ENCODE results near the gene MAOA.
"Not testable (repeated sequence)": the region's sequence is repeated elsewhere in the genome, so short reads cannot be mapped to it uniquely, and the experiment has no call there.

MAOA gene

DNA sequence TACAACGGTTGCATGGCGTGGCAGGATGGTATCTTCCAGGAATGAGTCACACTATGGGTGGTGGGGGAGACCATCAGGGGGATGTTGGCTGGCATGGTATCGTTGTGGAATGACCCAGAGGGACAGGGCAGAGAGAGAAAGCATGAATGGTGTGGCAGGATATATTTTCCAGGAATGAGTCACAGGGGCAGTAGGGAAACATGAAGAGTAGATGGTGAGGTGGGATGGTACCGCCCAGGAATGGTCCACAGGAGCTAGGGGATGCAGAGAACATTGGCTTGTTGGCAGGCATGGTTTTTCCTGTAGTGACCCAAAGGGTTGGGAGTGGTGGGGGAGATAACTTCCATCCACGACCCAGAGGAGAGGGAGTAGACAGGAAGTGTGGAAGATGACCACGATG lies 62.4 kb downstream of the MAOA start:
- DNase-seq, result no peak

DNA sequence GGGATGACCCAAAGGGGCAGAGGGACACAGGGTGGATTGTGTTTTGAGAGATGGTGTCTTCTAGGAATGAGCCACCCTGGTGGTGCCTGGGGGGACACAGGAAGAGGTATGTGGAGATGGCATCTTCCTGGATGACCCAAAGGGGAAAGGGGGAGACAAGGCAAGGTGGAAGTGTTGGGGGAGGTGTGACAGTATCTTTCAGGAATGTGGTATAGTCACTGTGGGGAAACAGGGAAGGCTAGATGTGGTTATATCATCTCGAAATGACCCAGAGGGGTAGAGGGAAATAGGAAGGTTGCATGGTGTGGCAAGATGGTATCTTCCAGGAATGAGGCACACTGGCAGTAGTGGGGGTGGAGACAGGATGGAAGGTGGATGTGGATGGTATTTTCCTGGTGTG lies 62.9 kb downstream of the MAOA start:
- DNase-seq, result no peak

DNA sequence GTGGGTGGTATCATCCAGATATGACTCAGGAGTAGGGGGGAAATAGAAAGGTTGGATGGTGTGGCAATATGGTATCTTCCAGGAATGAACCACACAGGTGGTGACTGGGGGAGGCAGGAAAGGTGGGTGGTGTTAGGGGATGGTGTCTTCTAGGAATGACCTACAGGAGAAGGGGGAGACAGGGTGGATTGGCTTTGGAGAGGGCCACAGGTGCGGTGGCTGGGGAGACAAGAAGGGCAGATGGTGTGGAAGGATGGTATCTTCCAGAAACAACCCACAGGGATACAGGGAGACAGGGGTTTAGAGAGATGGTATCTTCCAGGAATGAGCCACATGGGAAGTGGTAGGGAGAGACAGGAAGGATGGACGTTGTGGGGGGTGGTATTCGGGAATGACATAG lies 64.0 kb downstream of the MAOA start:
- DNase-seq, result no peak

DNA sequence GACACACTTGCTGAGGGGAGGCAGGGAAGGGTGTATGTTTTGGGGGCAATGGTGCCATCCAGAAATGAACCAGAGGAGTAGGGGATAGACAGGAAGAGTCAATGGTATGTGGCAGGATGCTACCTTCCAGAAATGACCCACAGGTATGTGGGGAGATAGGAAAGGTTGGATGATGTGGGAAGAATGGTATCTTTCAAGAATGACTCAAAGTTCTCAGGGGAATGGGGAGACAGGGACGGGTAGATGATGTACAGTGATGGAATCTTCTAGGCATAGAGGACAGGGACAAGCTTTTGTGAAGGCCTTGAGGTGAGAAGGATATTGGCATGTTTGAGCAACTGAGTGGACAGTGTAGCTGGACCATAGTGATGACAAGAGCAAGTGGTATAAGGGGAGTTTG lies 64.9 kb downstream of the MAOA start:
- DNase-seq, result no peak

DNA sequence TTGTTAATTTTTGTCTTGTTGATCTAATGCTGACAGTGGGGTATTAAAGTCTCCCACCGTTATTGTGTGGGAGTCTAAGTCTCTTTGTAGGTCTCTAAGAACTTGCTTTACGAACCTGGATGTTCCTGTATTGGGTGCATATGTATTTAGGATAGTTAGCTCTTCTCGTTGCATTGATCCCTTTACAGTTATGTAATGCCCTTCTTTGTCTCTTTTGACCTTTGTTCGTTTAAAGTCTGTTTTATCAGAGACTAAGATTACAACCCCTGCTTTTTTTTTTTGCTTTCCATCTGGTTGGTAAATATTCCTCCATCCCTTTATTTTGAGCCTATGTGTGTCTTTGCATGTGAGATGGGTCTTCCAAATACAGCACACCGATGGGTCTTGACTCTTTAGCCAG lies 69.1 kb downstream of the MAOA start:
- not testable (repeated sequence) for DNase-seq

DNA sequence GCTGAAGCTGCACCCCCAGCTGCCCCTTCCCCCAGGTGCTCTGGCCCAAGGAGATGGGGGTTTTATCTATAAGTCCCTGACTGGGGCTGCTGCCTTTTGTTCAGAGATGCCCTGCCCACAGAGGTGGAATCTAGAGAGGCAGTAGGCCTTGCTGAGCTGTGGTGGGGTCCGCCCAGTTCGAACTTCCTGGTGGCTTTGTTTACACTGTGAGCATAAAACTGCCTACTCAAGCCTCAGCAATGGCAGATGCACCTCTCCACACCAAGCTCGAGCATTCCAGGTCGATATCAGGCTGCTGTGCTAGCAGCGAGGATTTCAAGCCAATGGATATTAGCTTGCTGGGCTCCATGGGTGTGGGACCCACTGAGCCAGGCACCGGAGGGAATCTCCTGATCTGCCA lies 71.2 kb downstream of the MAOA start:
- DNase-seq, result not testable (repeated sequence)

DNA sequence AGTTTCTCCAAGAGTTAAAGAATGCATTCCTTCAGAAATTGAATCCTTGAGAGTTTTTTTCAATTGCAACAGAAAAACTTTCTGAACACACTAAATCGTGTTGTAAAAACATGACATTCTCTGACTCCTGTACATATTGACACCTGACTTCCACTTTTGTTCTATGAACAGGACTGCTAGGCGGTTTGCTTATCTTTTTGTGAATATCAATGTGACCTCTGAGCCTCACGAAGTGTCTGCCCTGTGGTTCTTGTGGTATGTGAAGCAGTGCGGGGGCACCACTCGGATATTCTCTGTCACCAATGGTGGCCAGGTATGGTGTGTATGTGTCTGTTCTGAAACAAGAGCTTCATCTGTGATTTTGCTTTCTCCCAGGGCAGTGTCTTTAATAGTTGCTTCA lies 71.9 kb downstream of the MAOA start:
- DNase-seq, result no peak

DNA sequence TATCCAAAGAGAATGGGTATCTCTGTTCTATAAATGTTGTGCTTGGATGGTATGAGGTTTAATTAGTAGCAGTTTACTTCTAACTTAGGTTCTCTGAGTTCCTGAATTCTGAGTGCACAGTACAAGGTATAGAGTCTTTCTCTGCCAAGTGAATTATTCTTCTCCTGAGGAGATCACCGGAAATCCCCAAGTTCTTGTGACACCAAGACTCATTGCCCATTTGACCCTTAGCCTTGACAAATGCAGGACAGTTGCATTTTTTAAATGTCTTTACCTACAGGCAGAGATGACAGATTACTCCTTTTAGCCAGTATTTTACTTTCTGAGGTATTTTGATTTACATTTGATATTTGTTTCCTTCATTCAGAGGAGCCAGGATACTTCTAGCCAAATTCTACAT lies 72.9 kb downstream of the MAOA start:
- no peak for DNase-seq

DNA sequence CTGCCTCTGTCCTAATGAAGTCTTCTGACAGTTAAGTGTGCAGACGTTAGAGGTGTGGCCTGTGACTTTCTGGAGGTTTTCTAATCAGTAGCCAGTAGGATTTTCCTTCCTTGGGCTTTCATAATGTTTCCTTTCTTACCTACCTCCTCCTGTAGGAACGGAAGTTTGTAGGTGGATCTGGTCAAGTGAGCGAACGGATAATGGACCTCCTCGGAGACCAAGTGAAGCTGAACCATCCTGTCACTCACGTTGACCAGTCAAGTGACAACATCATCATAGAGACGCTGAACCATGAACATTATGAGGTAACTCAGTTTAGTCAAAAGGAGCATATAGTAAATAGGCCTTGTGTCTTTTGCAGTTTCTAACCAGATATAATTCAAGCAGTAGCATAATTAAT lies 75.0 kb downstream of the MAOA start:
- DNase-seq, result no peak

DNA sequence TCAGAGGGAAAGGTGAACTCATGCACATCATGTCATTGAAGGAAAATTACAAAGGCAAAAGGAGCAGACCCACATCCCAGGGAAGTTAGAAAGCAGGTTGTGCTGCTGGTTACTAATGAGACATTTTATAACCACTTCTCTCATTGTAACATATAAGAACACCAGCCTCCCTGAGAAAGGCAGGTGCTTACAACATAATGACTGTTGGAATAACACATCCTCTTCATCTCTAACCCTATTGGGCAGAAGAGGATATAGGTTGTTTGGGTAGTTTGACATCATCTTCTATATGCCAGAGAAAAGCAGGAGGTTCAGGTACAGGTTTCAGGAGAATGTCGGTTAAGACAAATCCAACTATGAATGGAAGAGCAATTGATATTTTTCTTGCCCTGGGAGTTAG lies 77.6 kb downstream of the MAOA start:
- no peak for DNase-seq

DNA sequence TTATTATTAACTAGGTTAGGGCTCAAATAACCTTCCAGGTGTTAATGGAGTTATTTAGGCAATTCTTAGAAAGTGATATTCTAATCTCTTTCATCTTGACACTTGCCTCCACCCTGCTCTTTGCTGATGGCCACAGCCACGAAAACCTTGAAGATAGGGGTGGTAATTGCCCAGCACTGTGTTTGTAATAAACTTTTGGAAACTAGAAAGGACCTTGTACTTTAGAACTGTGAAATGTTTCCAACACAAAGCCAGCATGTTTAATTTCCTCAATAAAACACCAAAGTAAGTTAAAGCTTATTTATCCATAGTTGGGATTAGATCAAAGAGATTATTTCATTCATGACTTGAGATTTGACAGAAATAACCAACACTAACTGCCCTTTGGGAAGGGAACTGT lies 78.3 kb downstream of the MAOA start:
- no peak for DNase-seq

DNA sequence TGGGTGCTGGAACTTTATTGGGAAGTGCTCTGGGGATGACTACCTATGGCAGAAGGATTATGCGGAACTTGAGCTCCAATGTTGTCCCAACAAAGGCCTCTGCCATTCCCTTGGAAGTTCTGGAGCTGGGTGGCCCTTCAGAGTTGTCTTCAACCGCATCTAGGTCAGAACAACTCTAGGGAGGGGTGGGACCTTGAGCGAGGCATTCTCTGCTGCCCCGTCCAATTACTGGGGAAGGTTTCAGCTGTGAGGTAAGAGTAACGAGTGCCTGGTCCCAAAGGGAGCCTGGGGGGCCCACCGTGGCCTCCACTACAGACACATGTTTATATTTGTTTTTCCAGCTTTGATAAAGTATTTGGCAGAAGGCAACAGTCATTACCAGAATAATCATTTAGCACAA lies 79.4 kb downstream of the MAOA start:
- DNase-seq, result no peak

DNA sequence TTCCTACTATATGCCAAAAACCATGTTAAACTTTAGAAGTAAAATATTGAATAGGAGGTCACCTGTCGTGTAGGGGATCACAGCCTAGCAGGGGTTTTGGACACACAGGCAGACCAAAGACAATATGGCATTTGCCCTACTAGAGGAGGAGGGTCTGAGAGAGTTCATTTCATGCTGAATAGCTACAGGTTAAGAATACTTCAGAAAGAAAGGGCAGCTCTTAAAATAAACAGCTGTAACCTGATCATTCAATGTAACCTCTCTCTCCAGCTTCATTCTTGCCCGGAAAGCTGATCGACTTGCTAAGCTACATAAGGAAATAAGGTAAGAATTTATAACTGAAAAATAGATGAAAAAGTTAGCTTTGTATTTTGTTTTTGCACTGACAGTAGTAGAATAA lies 79.9 kb downstream of the MAOA start:
- no peak for DNase-seq

DNA sequence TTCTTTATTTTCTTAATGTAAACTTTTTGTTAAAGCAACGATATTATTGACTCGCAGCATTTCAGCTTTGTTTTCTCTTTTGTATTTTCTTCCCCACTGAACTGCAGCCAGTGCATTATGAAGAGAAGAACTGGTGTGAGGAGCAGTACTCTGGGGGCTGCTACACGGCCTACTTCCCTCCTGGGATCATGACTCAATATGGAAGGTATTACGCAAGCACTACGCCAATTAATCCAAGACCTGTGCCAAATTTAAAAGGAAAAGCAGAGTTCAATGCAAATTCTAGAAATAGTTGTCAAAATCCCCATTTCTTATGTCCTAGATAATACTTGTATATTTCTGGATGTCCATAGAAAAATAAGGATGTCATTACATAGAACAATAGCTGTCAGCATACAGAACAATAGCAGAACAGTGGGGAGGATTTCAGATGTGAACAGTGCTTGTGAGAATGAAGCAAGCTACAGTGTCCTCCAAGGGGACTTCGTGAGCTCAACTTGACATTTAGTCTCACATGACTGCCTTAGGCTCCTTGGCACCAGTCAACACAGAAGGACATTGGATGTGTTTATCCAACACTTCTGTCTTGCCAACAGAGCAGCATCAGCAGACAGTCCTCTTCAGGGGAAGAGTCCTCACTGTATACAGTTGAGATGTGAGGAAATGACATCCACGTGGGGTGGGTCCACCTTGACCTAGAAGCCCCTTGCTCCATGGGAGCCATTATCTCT lies 85.9 kb downstream of the MAOA start:
- no peak for DNase-seq

DNA sequence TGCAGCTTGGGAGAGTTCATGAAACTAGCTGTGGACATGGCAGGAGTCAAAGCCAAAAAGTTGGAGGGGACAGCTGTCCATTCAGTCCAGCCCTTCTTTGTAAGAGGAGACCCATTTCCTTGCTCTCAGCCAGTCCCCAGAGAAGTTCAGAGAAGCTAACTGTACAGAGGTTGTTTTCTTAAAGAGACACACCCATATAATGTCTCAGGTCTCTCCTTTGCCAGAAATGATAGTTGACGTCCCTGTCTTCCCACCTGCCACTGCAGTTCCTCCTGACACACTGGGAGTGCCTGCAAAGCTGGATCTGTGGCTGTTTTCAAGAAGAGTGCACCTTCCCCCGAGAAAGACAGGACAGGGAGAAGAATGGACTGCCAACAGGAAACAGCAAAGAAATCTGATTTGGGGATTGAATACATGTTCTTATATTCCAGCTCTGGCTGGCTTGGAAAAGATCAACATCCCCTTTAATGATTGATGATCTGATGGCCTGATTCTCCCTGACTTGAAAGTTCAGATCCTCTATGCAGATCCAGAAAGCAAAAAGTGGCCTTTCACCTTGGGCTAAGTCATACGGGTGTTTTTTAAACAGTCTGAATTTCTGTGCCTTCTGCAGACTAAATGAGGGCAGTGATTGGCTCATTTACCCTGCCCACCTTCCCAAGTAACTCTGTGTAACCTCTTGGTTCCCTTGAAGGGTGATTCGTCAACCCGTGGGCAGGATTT lies 87.2 kb downstream of the MAOA start:
- no peak for DNase-seq

DNA sequence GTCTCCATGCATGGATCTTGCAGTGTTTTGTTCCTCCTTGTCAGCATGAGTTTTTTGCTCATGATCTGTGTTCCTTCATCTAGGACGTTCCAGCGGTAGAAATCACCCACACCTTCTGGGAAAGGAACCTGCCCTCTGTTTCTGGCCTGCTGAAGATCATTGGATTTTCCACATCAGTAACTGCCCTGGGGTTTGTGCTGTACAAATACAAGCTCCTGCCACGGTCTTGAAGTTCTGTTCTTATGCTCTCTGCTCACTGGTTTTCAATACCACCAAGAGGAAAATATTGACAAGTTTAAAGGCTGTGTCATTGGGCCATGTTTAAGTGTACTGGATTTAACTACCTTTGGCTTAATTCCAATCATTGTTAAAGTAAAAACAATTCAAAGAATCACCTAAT lies 88.2 kb downstream of the MAOA start:
- DNase-seq, result no peak

DNA sequence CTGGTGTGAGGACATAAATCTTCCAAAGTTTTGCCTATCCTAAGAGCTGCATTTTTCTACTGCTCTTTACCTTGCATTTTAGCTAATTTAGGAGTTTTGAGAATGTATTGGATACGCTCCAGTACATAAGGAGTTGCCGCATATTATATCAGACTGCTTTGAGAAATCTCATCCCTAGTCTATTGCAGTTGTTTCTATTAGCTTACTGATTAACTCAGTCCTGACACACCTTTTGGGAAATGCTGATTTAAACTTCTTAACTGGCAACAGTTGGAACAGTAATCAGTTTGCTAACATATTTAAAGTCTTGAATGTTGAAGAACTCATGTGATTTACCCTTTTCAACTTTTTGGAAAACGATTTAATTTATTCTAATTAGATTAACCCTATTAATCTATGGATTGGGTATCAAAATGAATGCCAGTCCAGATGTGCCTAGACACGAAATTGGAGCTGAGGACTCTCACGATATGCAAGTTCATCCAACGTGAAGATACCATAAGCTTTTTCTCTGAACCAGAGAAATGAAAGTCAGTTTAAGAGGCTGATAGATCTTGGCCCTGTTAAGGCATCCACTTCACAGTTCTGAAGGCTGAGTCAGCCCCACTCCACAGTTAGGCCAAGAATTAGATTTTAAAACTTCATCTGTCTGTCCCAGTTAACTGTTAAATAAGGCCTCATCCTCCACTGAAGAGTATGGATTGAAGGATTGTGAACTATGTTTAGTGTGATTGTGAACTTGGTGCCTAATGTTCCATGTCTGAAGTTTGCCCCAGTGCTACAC lies 90.0 kb downstream of the MAOA start:
- DNase-seq, result no peak

DNA sequence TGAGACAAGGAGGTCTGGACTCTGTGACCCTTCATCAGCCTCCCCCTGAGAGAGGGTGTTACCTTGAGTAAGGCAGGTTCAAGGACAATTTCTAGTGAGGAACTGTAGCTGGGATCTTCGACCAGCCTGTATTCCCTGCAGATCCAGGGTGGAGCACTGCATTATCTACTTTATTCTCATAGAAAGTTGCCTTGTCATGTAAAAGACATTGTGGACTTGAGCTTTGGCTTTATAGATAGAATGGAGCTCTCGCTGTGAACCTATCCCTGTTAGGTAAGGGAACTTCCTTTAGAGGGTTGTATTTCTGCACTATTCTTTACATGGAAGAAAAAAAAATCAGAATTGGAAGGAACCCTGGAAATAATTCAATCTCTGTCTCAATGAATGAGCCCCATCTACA lies 91.4 kb downstream of the MAOA start:
- no peak for DNase-seq

DNA sequence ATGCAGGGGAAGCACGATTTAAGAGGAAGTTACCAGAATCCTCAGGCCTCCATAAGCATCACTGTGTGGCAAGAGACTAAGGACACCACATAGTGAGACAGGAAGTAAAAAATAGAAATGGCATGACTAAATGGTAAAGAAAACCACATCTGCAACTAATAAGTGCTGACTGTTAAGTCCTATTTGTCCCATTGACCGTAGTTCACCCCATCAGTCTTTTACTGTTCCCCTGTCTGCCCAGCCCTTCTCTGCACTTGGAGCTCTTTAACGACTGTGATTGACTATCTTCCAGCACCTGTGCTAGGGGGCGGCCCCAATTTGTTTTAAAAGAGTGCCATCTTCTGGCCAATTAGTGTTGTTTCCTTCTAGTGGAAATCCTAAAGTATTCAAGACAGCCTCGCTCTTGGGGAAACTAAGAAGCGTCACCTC lies 94.2 kb downstream of the MAOA start:
- peak; percentile 1 to 39 for DNase-seq

DNA sequence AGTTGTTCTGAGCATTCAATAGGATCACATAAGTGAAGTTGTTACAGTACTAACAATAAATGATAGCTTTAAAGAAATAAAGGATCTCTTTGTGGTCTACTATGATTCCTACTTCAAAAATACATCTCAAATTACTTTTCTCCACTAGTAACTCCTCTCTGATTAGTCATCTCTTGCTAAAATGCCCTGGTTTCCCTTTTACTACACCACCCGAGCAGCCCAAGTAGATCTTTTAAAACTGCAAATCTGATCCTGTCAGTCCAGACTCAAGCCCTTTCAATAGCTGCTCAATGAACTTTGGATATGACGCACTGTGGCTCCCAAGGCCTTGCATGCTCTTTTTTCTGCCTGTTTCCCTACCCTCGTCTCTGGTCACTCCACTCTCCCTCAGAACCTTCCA lies 97.5 kb downstream of the MAOA start:
- DNase-seq, result no peak

DNA sequence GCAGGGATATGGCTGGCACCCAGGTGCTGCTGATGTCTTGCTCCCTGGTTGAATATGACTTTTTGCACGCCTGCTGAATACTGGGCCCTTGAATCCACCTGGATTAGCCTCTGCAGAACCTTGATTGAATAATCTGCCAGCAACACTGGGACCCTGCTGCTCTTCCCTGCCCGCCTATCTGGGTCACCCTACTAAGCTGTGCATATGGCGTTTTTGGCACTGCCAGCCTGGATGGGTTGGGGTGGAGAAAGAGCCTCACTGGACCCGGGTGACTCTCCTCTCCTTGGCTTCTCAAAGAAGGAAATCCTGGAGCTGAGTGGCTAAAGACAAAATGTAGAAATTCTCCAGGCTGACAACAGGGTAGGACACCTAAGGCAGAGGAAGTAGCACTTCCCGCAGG lies 100.0 kb downstream of the MAOA start:
- DNase-seq, result no peak

DNA sequence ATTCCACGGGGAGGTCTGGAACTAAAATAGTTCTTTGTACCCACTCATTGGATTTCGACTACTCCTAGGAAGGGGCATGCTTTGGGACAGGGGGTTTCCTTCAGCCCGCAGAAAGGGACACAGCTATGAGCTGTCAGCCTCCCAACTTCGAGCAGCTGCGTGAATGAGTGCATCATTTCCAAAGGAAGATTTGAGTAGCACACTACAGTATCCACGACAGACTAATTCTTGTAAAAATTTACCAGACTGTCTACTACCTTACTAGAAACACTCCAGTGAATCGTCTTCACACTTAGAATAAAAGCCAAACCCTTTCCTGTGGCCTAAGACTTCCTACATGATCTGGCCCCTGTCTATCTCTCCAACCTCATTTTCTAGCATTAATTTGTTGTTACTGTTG lies 101.9 kb downstream of the MAOA start:
- DNase-seq, result no peak

DNA sequence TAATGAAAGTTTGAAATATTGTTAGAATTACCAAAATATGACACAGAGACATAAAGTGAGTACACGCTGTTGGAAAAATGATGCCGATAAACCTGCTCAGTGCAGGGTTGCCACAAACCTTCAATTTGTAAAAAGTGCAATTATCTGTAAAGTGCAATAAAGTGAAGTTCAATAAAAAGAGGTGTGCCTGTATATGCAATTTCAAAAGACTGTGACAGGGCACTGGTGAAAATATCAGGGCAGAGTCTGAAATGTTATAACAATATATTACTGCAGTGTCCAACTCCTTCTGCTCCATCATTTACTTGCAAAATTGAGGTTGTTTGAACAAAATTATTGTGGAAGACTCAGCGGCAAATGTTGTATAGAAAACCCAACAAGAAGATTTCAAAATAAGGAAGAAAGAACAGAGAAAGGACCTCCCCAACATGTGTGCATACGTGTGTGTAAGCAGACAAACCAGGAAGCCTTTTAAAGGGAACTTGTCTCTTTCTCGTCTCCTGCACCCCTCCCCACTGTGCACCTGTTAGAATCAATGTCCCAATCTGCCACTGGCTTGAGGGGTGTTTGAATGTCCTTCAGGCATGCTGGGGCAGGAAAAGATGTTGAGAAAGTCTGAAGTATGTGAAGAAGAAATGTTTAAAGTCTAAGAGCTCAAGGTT lies 130.0 kb downstream of the MAOA start:
- DNase-seq, result no peak
